IPS-18c (cell line): ENCODE data around the gene RNF144B.

ENCODE experiments used
- H3K4me3 ChIP-seq: 2 replicates; pipeline ENCODE4 v1.7.0; 2013; ENCODE audit warnings: low read depth, mild to moderate bottlenecking, low read length, moderate library complexity; ENCODE audit not compliant: insufficient read depth
- H3K9me3 ChIP-seq: one replicate; pipeline ENCODE4 v1.6.1; 2013; ENCODE audit warnings: mild to moderate bottlenecking, low read length, moderate library complexity; ENCODE audit not compliant: control insufficient read depth, insufficient read depth

RNF144B gene

GRCh38 chr6:18507018-18507415, 119.9 kb downstream of the RNF144B start:
- H3K4me3 ChIP-seq = no peak overlapping the region

DNA sequence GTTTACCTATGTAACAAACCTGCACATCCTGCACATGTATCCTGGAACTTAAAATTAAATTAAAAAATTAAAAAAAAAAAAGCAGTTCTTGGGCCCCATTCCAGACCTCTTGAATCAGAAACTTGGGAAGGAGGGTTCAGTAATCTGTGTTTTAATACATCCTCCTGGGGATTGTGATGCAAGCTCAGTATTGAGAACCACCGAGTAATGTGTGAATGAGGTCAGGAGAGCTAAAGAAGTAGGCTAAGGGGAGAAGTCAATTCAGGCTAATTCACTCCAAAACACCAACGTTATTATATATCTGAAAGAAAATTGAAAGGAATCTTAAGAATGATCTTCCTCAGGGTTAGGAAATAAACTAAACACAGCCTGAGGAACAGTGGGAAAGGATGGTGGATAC, 120.4 kb downstream of the RNF144B start:
- Histone ChIP-seq H3K9me3 (no peaks in the 10 kb centered on the region), H3K4me3 (no peak overlapping the region)

More at GRCh38 chr6:18507018-18507415, 119.9 kb downstream of the RNF144B start:
- no peaks in the 10 kb centered on the region for H3K9me3 ChIP-seq

GRCh38 chr6:18509871-18510643, 122.9 kb downstream of the RNF144B start:
- H3K4me3 ChIP-seq = no peak overlapping the region
- H3K9me3 ChIP-seq = no peaks in the 10 kb centered on the region

DNA sequence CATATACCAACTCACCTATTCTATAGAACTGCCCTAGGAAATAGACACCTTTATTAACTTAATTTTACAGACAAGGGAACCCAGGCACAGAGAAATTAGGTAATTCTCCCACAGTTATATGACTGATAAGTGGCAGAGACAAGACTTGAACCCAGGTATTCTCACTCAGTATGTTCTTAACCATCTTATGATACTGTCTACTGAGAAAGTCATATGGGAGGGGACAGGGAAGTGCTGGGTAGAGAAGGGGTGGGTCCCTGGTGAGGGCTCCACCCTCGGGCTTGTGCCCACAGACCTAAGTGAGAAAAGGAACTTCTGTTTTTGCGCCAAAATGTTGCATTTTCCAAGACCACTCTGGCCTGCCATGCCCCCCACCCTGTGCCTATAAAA, 123.5 kb downstream of the RNF144B start:
- Histone ChIP-seq H3K4me3 (no peak overlapping the region), H3K9me3 (no peaks in the 10 kb centered on the region)

DNA sequence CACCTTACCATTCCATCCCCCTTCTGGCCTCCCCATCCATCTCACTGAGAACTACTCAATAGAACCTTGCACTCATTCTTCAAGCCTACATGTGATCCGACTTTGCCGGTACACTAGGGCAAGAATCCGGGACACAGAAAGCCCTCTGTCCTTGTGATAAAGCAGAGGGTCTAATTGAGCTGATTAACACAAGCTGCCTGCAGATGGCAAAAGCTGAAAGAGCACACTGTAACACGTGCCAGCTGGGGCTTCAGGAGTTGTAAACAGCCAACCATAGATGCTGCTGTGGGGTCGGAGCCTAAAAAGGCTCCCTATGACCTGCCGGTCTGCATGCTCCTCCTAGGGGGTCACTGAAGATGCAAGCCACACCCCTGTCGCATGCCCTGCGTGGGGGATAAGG, 124.1 kb downstream of the RNF144B start:
- Histone ChIP-seq H3K4me3 (no peak overlapping the region), H3K9me3 (no peaks in the 10 kb centered on the region)

GRCh38 chr6:18513253-18513798, 126.2 kb downstream of the RNF144B start:
- Histone ChIP-seq H3K9me3 (no peaks in the 10 kb centered on the region), H3K4me3 (no peak overlapping the region)

GRCh38 chr6:18514180-18514579, 127.0 kb downstream of the RNF144B start:
- no peak overlapping the region for H3K4me3 ChIP-seq
- no peaks in the 10 kb centered on the region for H3K9me3 ChIP-seq

DNA sequence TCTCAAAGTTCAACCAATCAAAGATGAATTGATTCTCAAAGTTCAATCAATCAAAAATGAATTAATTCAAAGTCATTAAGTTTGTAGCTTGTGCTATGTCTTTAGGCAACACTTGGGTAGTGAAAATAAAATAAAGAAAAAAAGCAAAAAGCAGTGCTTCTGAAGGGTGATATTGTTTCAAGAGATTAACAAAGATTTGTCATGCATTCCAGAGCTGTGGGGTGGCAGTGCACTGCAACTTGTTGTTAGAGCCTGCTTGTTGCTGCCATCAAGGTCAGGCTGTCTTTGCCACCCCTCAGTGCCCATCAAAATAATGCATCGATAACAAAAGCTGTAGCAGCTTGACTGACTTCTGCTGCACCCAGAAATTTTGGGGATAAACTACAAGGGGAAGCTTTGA, 128.6 kb downstream of the RNF144B start:
- no peak overlapping the region for H3K4me3 ChIP-seq
- H3K9me3 ChIP-seq = no peaks in the 10 kb centered on the region
